ENCODE data around the gene DLEC1.

The DLEC1 gene

DNA sequence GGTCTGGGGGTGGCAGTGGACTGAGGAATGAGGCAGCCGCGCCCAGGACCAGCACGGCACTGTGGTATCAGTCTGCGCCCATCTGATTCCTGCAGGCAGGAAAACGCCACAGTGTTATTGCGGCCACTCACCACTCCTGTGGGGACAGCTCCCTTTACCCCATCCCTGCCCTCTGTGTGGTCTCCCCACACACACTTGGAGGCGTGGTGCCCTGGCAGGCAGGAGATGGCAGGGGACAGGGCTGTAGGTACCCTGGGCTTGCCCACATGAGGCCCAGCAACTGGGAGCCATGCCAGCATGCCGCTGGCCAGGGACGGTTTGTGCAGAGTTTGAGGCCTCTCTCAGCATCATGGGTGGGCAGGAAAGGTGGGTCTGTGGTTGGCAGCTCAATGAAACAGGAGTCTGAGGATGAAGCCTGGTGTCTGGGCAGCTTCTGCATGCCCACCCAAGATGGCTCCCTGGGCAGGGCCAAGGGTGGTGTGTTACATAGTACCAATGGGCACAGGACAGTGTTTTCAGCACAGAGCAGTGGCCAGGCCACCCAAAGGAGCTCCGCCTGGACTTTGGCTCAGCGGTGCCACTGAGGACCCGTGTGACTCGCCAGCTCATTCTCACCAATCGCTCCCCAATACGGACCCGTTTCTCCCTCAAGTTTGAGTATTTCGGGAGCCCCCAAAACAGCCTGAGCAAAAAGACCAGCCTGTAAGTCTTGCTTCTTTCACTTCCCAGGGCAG is 70.7 kb downstream of the DLEC1 start:
- DNase-seq = no peak
- no CpG with 5 or more reads among the region's 17 CpGs for WGBS (ENCODE audit: extremely low coverage, insufficient coverage, low lambda C conversion rate)
- Histone ChIP-seq H3K56ac (ENCODE audit: low read length) (peak overlapping the region; percentile 7), H3K9ac (ENCODE audit: low read length) (no peak overlapping the region), H3K23ac (ENCODE audit: low read length) (no peak overlapping the region), H3K18ac (ENCODE audit: low read length) (no peak overlapping the region), H4K5ac (ENCODE audit: low read length) (no peak overlapping the region), H2AK5ac (ENCODE audit: low read length) (no peak overlapping the region), H3K4me1 (ENCODE audit: control insufficient read depth, low read depth, low read length) (no peaks in the 10 kb centered on the region), H3K4me2 (ENCODE audit: low read length) (no peak overlapping the region), H4K8ac (ENCODE audit: low read depth, low read length) (no peak overlapping the region), H3K79me2 (ENCODE audit: control insufficient read depth, insufficient read depth, low read length) (no peaks in the 10 kb centered on the region), H2BK120ac (ENCODE audit: low read depth, low read length) (no peak overlapping the region), H3K36me3 (ENCODE audit: control insufficient read depth, insufficient read depth, low read length) (no peaks in the 10 kb centered on the region), H2BK5ac (ENCODE audit: low read length) (no peak overlapping the region), H3K27me3 (ENCODE audit: insufficient read depth, low read length, poor library complexity) (no peaks in the 10 kb centered on the region), H3K79me1 (ENCODE audit: low read length) (no peaks in the 10 kb centered on the region), H2BK15ac (replicated peaks; ENCODE audit: low read depth) (no peak overlapping the region), H3K4ac (ENCODE audit: low read depth, low read length) (no peak overlapping the region), H3K4me3 (ENCODE audit: low read length) (no peak overlapping the region), H3K27ac (ENCODE audit: low read depth, low read length) (no peak overlapping the region)

DNA sequence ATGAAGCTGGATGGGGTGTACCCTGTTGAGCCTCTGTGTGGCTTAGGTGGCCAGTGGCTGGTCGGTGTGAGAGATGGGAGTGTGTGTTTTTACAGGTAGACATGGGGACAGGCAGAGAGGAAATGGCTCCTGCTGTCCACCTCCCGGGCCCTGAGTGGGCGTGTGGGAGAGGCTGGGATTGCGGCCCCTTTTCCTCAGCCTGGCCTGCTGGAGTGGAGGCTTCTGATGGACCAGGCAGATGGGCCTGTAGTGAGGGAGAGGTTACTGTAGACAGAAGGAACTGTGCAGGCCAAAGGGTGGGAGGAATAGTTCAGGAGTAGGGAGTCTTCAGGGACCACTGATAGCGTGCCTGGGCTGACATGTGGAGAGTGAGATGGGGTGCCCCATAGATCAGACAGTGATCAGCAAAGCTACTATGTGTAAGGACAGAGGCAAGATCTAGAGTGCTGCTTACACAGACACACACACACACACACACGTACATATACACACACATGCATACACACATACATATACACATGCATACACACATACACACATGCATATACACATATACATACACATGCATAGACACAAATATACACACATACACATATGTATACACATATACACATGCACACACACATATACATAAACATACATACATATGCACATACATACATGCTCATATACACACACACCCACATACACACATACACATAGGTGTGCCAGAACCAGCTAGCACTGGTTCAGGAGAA is 71.5 kb downstream of the DLEC1 start:
- Histone ChIP-seq H4K5ac (ENCODE audit: low read length) (no peak overlapping the region), H3K4ac (ENCODE audit: low read depth, low read length) (no peak overlapping the region), H3K4me1 (ENCODE audit: control insufficient read depth, low read depth, low read length) (no peaks in the 10 kb centered on the region), H3K4me3 (ENCODE audit: low read length) (no peak overlapping the region), H3K79me1 (ENCODE audit: low read length) (no peaks in the 10 kb centered on the region), H2BK15ac (replicated peaks; ENCODE audit: low read depth) (no peak overlapping the region), H3K27ac (ENCODE audit: low read depth, low read length) (no peak overlapping the region), H3K56ac (ENCODE audit: low read length) (no peak overlapping the region), H3K36me3 (ENCODE audit: control insufficient read depth, insufficient read depth, low read length) (no peaks in the 10 kb centered on the region), H2AK5ac (ENCODE audit: low read length) (no peak overlapping the region), H2BK120ac (ENCODE audit: low read depth, low read length) (no peak overlapping the region), H3K9ac (ENCODE audit: low read length) (no peak overlapping the region), H4K8ac (ENCODE audit: low read depth, low read length) (no peak overlapping the region), H3K18ac (ENCODE audit: low read length) (no peak overlapping the region), H2BK5ac (ENCODE audit: low read length) (no peak overlapping the region), H3K79me2 (ENCODE audit: control insufficient read depth, insufficient read depth, low read length) (no peaks in the 10 kb centered on the region), H3K23ac (ENCODE audit: low read length) (no peak overlapping the region), H3K27me3 (ENCODE audit: insufficient read depth, low read length, poor library complexity) (no peaks in the 10 kb centered on the region), H3K4me2 (ENCODE audit: low read length) (no peak overlapping the region)
- WGBS (ENCODE audit: extremely low coverage, insufficient coverage, low lambda C conversion rate) = no CpG with 5 or more reads among the region's 6 CpGs
- no peak for DNase-seq

DNA sequence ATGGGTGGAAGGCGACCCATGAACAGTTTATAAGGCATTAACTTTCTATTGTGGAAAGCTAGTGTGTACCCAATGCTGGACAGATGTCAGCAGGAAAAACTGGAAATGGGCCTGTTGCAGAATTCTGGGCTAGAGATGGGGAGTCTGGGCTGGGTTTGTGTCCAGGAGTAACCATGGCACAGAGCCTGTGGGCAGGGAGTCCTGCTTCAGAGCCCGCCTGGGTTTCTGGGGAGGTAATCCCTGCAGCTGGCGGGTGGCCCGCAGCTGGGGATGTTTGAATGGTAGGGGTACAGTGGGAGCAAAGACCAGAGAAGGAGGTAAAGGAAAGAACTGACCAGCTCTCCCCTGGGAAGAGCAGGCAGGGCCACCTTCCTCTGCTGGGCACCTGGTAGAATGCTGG is 72.2 kb downstream of the DLEC1 start:
- Histone ChIP-seq H3K4me2 (ENCODE audit: low read length) (no peak overlapping the region), H4K5ac (ENCODE audit: low read length) (no peak overlapping the region), H3K9ac (ENCODE audit: low read length) (no peak overlapping the region), H2BK120ac (ENCODE audit: low read depth, low read length) (no peak overlapping the region), H3K4ac (ENCODE audit: low read depth, low read length) (no peak overlapping the region), H3K27me3 (ENCODE audit: insufficient read depth, low read length, poor library complexity) (no peaks in the 10 kb centered on the region), H3K4me1 (ENCODE audit: control insufficient read depth, low read depth, low read length) (no peaks in the 10 kb centered on the region), H2BK15ac (replicated peaks; ENCODE audit: low read depth) (no peak overlapping the region), H3K79me1 (ENCODE audit: low read length) (no peaks in the 10 kb centered on the region), H3K56ac (ENCODE audit: low read length) (no peak overlapping the region), H2AK5ac (ENCODE audit: low read length) (no peak overlapping the region), H3K23ac (ENCODE audit: low read length) (no peak overlapping the region), H3K4me3 (ENCODE audit: low read length) (no peak overlapping the region), H3K27ac (ENCODE audit: low read depth, low read length) (no peak overlapping the region), H3K36me3 (ENCODE audit: control insufficient read depth, insufficient read depth, low read length) (no peaks in the 10 kb centered on the region), H3K79me2 (ENCODE audit: control insufficient read depth, insufficient read depth, low read length) (no peaks in the 10 kb centered on the region), H2BK5ac (ENCODE audit: low read length) (no peak overlapping the region), H4K8ac (ENCODE audit: low read depth, low read length) (no peak overlapping the region), H3K18ac (ENCODE audit: low read length) (no peak overlapping the region)
- no CpG with 5 or more reads among the region's 4 CpGs for WGBS (ENCODE audit: extremely low coverage, insufficient coverage, low lambda C conversion rate)
- no peak for DNase-seq

DNA sequence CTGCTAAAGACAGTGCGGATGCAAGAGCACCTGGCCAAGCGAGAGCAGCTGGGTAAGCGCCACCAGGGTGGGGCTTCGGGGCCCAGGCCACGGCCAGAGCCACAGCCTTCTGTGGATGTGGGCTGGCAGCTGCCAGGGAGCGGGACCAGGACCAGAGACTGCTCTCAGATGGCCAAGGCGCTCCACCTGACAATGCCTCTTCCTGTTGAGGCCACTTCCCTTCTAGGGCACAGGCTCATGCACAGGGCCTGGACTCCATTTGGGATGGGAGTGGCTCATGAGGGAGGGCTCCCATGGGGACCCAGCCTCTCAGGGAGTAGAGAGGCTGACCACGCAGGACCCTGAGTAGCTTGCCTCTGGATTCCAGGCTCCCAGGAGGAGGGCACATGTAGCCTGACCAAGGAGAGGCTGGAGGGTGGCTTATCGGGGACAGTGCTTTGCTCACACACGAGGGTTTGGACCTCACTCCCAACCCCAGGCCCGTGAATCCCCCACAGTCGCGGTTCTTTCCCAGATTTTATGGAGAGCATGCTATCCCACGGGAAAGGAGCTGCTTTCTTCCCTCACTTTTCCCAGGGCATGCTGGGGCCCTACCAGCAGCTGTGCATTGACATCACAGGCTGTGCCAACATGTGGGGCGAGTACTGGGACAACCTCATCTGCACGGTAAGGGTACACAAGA is 72.8 kb downstream of the DLEC1 start:
- H3K4me3 ChIP-seq (ENCODE audit: low read length) = no peak overlapping the region
- H4K5ac ChIP-seq (ENCODE audit: low read length) = no peak overlapping the region
- WGBS (ENCODE audit: extremely low coverage, insufficient coverage, low lambda C conversion rate) = no CpG with 5 or more reads among the region's 16 CpGs
- no peak overlapping the region for H3K18ac ChIP-seq (ENCODE audit: low read length)
- H2BK5ac ChIP-seq (ENCODE audit: low read length) = no peak overlapping the region
- no peak overlapping the region for H3K4ac ChIP-seq (ENCODE audit: low read depth, low read length)
- no peak overlapping the region for H3K56ac ChIP-seq (ENCODE audit: low read length)
- no peaks in the 10 kb centered on the region for H3K79me1 ChIP-seq (ENCODE audit: low read length)
- H3K4me1 ChIP-seq (ENCODE audit: control insufficient read depth, low read depth, low read length) = no peaks in the 10 kb centered on the region
- H3K36me3 ChIP-seq (ENCODE audit: control insufficient read depth, insufficient read depth, low read length) = no peaks in the 10 kb centered on the region
- no peak overlapping the region for H2BK120ac ChIP-seq (ENCODE audit: low read depth, low read length)
- no peaks in the 10 kb centered on the region for H3K79me2 ChIP-seq (ENCODE audit: control insufficient read depth, insufficient read depth, low read length)
- no peaks in the 10 kb centered on the region for H3K27me3 ChIP-seq (ENCODE audit: insufficient read depth, low read length, poor library complexity)
- no peak overlapping the region for H3K4me2 ChIP-seq (ENCODE audit: low read length)
- H2BK15ac ChIP-seq (replicated peaks; ENCODE audit: low read depth) = no peak overlapping the region
- no peak for DNase-seq
- no peak overlapping the region for H2AK5ac ChIP-seq (ENCODE audit: low read length)
- H3K27ac ChIP-seq (ENCODE audit: low read depth, low read length) = no peak overlapping the region
- H4K8ac ChIP-seq (ENCODE audit: low read depth, low read length) = no peak overlapping the region
- no peak overlapping the region for H3K23ac ChIP-seq (ENCODE audit: low read length)
- no peak overlapping the region for H3K9ac ChIP-seq (ENCODE audit: low read length)

DNA sequence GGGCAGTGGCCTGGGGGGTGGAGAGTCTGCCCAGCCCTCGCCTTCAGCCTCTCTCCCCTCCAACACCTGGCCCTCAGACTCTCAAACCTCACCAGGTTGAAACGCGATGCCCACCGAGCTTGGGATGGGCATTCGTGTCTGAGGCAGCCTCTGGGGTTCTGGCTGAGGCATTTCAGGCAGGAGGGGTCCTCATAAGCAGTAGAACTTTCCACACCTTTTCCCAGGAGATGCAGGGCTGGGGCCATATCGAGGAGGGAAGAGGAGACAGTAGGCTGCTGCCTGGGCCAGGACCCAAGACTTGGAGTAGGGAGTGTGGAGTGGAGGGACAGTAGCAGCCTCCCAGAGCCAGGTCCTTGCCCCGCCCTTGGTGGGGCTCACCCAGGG is 73.4 kb downstream of the DLEC1 start:
- no CpG with 5 or more reads among the region's 7 CpGs for WGBS (ENCODE audit: extremely low coverage, insufficient coverage, low lambda C conversion rate)
- H3K4ac ChIP-seq (ENCODE audit: low read depth, low read length) = no peak overlapping the region

More for the DNA sequence above, 73.4 kb downstream of the DLEC1 start:
- Histone ChIP-seq H4K5ac (ENCODE audit: low read length) (no peak overlapping the region), H2BK15ac (replicated peaks; ENCODE audit: low read depth) (no peak overlapping the region), H2BK5ac (ENCODE audit: low read length) (no peak overlapping the region), H3K4me2 (ENCODE audit: low read length) (no peak overlapping the region), H3K4me3 (ENCODE audit: low read length) (no peak overlapping the region), H3K79me2 (ENCODE audit: control insufficient read depth, insufficient read depth, low read length) (no peaks in the 10 kb centered on the region), H4K8ac (ENCODE audit: low read depth, low read length) (no peak overlapping the region), H2AK5ac (ENCODE audit: low read length) (no peak overlapping the region), H3K36me3 (ENCODE audit: control insufficient read depth, insufficient read depth, low read length) (no peaks in the 10 kb centered on the region), H3K79me1 (ENCODE audit: low read length) (no peaks in the 10 kb centered on the region), H3K18ac (ENCODE audit: low read length) (no peak overlapping the region), H3K56ac (ENCODE audit: low read length) (no peak overlapping the region), H3K23ac (ENCODE audit: low read length) (no peak overlapping the region), H3K27ac (ENCODE audit: low read depth, low read length) (no peak overlapping the region), H3K27me3 (ENCODE audit: insufficient read depth, low read length, poor library complexity) (no peaks in the 10 kb centered on the region), H3K4me1 (ENCODE audit: control insufficient read depth, low read depth, low read length) (no peaks in the 10 kb centered on the region), H2BK120ac (ENCODE audit: low read depth, low read length) (no peak overlapping the region), H3K9ac (ENCODE audit: low read length) (no peak overlapping the region)
- DNase-seq = no peak

Measured in mesendoderm (in vitro differentiated cells).